Coronary artery (tissue), 2 donors: ENCODE results near the gene GPR137.
"Not testable (repeated sequence)": the region's sequence is repeated elsewhere in the genome, so short reads cannot be mapped to it uniquely, and the experiment has no call there.

Source experiments
- DNase-seq: peaks from one replicate; pipeline ENCODE4 v3.0.0-alpha.2; 2017; ENCODE audit warnings: low spot score
- H3K27ac ChIP-seq, 2 donors: fragments of 200-600 bp; sonication (generic); one replicate each; pipeline ENCODE4 v1.5.1; 2016 to 2019
- H3K4me3 ChIP-seq: fragments of 200-600 bp; sonication (generic); 2 replicates; pipeline ENCODE4 v1.5.1; 2016; ENCODE audit warnings: mild to moderate bottlenecking, moderate library complexity
- TF ChIP-seq, protein P1 (sequence below): fragments of 200-600 bp; sonication (generic); IDR thresholded peaks from one replicate; pipeline ENCODE4 v1.5.1; 2019; ENCODE audit warnings: antibody characterized with exemption

Gene GPR137

DNA sequence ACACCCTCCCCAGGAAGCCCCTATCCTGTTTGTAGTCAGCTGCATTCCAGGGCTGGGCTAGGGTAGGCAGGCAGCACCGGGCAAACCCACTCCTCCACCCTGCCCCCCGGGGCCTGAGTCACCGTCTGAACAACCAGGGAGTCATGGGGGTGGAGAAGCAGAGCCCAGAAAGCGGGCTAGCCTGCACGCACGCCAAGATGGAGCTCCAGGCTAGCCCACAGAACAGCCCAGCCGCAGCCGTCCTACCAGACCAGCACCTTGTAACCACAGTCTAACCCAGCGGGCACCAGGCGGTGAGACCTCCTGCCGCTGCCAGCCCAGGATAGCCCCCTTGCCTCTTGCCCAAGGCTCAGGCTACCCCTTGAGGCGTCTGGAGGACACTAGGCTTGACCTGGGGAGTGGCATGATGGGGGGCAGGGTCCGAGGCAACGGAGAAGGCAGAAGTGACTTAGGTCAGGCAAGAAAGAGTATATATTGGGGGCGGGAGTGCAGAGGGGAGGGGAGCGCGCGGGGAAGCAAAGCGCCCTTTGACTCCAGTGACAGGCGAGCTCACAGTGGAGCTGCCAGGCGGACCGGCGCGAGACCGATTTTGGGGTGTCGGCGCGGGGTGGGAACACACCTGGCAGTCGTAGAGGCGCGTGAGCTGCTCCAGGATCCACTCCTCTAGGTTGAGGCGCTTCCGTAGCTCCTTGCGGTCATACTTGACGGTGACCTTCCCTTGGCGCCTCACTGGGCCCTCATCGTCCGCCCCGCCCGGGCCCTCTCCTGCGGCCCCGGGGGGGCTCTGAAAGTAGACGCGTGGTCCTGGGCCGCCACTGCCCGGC is 39.6 kb upstream of the GPR137 start:
- peak overlapping the region; percentile 81 for H3K4me3 ChIP-seq
- TF ChIP-seq, protein P1, sequence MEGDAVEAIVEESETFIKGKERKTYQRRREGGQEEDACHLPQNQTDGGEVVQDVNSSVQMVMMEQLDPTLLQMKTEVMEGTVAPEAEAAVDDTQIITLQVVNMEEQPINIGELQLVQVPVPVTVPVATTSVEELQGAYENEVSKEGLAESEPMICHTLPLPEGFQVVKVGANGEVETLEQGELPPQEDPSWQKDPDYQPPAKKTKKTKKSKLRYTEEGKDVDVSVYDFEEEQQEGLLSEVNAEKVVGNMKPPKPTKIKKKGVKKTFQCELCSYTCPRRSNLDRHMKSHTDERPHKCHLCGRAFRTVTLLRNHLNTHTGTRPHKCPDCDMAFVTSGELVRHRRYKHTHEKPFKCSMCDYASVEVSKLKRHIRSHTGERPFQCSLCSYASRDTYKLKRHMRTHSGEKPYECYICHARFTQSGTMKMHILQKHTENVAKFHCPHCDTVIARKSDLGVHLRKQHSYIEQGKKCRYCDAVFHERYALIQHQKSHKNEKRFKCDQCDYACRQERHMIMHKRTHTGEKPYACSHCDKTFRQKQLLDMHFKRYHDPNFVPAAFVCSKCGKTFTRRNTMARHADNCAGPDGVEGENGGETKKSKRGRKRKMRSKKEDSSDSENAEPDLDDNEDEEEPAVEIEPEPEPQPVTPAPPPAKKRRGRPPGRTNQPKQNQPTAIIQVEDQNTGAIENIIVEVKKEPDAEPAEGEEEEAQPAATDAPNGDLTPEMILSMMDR, result no peak
- peak; percentile 92 for DNase-seq
- peak overlapping the region; percentile 87 to 95 for H3K27ac ChIP-seq

DNA sequence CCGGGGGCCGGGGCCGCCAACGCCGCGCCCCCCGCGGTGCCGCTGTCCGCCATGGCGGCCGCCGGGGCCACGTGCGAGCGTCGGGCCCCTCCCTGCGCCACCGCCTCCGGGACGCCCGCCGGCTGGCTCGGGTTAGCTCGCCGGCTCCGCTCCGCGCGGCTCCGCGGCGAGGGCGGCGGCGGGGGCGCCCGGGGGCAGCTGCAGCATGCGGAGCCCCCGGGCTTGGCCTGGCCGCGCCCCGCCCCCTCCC is 39.1 kb upstream of the GPR137 start:
- not testable (repeated sequence) for DNase-seq
- peak overlapping the region; percentile 87 to 95 for H3K27ac ChIP-seq
- H3K4me3 ChIP-seq, result peak overlapping the region; percentile 81

DNA sequence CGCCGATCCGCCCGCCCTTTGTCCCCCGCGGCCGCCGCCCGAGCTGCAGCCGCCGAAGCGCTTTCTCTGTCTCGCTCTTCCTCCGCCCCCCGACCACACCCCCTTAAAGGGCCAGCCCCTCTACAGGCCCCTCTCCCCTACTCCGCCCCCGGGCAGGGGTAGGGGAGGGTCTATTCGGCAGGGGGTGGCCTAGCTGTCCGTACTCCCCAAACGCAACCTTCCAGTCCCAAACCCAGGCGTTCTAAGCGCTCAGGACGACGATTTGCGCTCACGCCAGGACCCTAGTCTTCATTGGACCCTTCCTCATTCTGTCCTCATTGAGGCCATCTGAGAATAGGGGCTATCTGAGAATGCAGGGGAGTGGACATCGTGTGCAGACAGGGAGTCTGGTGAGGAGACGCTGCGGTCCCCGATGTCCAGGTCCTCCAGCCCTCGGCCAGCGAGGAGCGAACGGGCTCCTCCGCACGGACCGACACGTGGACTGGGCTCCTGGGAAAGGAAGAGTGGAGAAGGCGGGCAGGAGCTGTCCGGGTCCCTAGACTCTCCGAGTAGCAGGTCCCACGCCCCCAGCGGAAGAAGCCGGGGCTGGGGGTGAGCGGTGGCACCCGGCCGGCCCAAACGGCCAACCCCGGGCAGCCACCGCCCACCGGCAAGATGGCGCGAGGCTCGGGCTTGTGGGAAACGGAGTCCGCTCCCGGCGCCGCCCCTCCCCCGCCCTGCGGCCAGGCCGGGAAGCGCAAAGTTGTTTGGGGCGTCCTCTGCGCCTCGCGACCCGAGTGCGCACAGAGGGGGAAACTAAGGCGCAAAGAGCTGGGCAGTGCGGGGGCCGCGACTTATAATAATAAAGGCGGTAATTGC is 38.5 kb upstream of the GPR137 start, which contains the start of gene PPP1R14B:
Gene PPP1R14B (minus strand): TSS at position 73 of the 858 bp plus-strand sequence. CDS start 270 bp downstream, outside the sequence.
- DNase-seq, result peak; percentile 93
- Histone ChIP-seq H3K4me3 (peak within 1 kb of the TSS; percentile 81), H3K27ac (peak within 1 kb of the TSS; percentile 87 to 95)
- TF ChIP-seq, protein P1, result no peak

DNA sequence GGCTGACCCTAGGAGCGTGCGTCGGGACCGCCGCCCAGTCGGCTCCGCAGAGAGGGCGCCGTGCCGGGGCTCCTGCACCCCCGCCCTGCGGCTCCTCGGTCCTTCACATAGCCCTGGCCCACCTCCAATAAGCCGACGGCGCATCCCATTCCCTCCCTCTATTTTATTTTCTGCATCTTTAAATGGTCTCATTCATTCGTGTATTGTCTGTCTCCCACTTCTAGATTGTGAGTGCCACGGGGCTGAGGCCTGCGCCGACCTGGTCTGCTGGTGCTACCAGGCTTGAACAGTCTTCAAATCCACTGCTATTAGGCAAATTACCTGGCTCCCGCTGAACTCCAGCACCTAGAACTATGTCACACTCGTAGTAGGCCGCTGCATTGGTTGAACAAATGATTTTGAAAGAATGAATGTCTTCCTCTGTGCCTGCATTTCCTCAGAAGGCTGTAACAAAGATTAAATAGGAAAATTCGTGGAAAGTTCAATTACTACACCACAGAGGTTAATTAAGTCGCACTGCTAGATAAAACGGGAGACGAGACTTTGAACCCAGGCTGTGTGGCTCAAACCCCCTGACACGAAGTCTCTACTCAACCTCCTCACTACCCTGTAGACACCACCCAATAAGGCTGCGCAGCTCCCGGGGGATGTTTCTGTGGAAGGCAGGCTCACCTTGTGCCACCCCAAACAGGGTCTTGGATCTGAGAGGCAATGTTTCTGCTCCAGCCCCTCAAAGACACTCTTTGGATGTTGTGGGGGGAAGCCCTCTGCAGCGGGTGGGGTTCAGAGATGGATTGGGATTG is 37.7 kb upstream of the GPR137 start:
- Histone ChIP-seq H3K4me3 (peak overlapping the region; percentile 81), H3K27ac (peak overlapping the region; percentile 85 to 95)
- TF ChIP-seq, protein P1, result no peak

DNA sequence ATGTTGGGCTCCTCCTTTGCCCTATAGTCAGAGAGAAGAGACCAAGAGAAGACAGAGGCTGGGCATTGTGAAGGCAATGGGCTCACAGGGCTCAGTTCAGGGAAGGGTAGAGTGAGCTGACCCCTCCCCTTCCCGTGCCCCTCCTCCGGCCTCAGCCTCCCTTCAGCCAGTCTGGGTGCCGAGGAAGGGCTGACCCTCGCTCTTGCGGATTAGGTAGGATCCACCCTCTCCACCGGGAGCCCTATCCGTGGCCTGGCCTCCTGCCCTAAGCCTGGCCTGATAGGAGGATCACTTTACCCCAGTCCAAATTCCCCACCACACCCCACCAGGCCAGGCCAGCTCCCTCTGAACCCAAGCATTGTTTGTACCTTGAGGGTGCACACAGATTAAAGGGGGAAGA is 37.1 kb upstream of the GPR137 start:
- no peak overlapping the region for H3K27ac ChIP-seq
- no peak overlapping the region for H3K4me3 ChIP-seq
- TF ChIP-seq, protein P1, result no peak
- DNase-seq, result no peak

More for the DNA sequence above, 37.7 kb upstream of the GPR137 start:
- no peak for DNase-seq

DNA sequence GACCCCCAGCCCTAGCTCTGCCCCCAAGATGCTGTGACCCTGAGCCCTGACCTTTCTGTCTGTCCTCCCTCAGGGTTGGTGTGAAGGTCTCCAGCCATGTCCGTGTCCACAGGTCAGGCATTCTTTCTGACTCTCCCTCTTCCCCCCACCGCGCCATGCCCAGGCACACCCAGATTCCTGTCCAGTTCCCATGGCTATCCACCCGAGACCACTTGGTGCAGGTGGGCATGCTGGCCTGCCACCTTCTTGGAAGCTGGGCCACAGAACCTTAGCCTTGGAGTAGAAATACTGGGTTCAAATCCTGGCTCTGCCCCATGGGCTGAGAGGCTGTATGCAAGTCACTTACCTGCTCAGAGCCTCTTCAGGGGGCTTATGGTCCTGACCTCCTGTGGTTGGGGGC is 36.6 kb upstream of the GPR137 start:
- no peak overlapping the region for H3K4me3 ChIP-seq
- TF ChIP-seq, protein P1, result no peak
- no peak overlapping the region for H3K27ac ChIP-seq
- DNase-seq, result no peak
